B cell (primary cell): ENCODE data around the gene DRAP1. TPM values are rescaled to one million over a fixed set of nuclear protein-coding genes. Genes with fewer than 3 reads are reported as not detected.

Experiments used
- ATAC-seq: fragments of 200-7000 bp; cut with Tn5 transposase; one replicate; pipeline ENCODE4 v1.10.0; 2021; ENCODE audit warnings: low read depth, mild to moderate bottlenecking, moderate number of reproducible peaks, moderate library complexity
- CTCF ChIA-PET: fragments of 350-600 bp; sonication (Branson Sonifier 250); formaldehyde crosslinking; loops from one replicate; lab custom pipeline; 2021; ENCODE audit warnings: antibody characterized with exemption, inconsistent platforms; lab: Charles Lee
- POLR2A ChIA-PET: fragments of 350-600 bp; sonication (Branson Sonifier 250); formaldehyde crosslinking; loops from one replicate; lab custom pipeline; 2021; ENCODE audit warnings: antibody characterized with exemption; lab: Charles Lee
- DNase-seq: peaks from one replicate; pipeline ENCODE4 v3.0.0; 2013
- H2AFZ ChIP-seq: 2 replicates; pipeline ENCODE4 v1.6.1; 2012; ENCODE audit warnings: mild to moderate bottlenecking, low read depth, low read length; ENCODE audit not compliant: insufficient read depth, poor library complexity, severe bottlenecking
- H3K27ac ChIP-seq, 2 donors: 1 replicate in 1 of 2; 2 replicates in 1 of 2; pipeline ENCODE4 v1.5.1; 2012 to 2013; ENCODE audit warnings: low read length in 2 of 2, mild to moderate bottlenecking in 2 of 2, moderate library complexity in 1 of 2
- H3K27me3 ChIP-seq, 4 experiments: fragments of 200-600 bp in 1 of 4; sonication (generic) in 1 of 4; replicated peaks in 1 of 4; 1 replicate in 2 of 4; 2 replicates in 2 of 4; pipeline versions ENCODE4 v1.6.1 to v1.7.0; 2013 to 2016; ENCODE audit warnings: low read length in 3 of 4, mild to moderate bottlenecking in 2 of 4, mixed read lengths in 1 of 4, moderate library complexity in 1 of 4; ENCODE audit not compliant: insufficient read depth in 4 of 4, control insufficient read depth in 3 of 4; ENCODE audit errors: control extremely low read depth in 1 of 4
- H3K36me3 ChIP-seq, 2 experiments: replicated peaks in 1 of 2; 1 replicate in 1 of 2; 2 replicates in 1 of 2; pipeline versions ENCODE4 v1.6.1 to v1.7.1; 2013; ENCODE audit warnings: low read length in 1 of 2; ENCODE audit not compliant: insufficient read depth in 2 of 2, control insufficient read depth in 1 of 2; ENCODE audit errors: control extremely low read depth in 1 of 2, extremely low read depth in 1 of 2
- H3K4me1 ChIP-seq, 2 donors: fragments of 200-600 bp in 1 of 2; sonication (generic) in 1 of 2; 1 replicate in 1 of 2; 2 replicates in 1 of 2; pipeline versions ENCODE4 v1.5.1 to v1.6.1; 2013 to 2017; ENCODE audit warnings: low read length in 2 of 2; ENCODE audit not compliant: control insufficient read depth in 2 of 2, insufficient read depth in 2 of 2
- H3K4me2 ChIP-seq: replicated peaks from 2 replicates; pipeline ENCODE3; 2012; ENCODE audit warnings: mild to moderate bottlenecking, low read depth, low read length; ENCODE audit not compliant: poor library complexity, severe bottlenecking
- H3K4me3 ChIP-seq, 5 experiments: fragments of 200-600 bp in 1 of 5; sonication (generic) in 1 of 5; 1 replicate in 3 of 5; 2 replicates in 2 of 5; pipeline versions ENCODE4 v1.5.1 to v1.7.0; 2011 to 2016; ENCODE audit warnings: low read length in 4 of 5, mild to moderate bottlenecking in 4 of 5, low read depth in 2 of 5, control low read depth in 1 of 5, moderate library complexity in 1 of 5; ENCODE audit not compliant: insufficient read depth in 1 of 5; ENCODE audit errors: control extremely low read depth in 1 of 5, extremely low read depth in 1 of 5
- H3K79me2 ChIP-seq: fragments of 200-600 bp; sonication (generic); one replicate; pipeline ENCODE4 v1.6.0; 2016; ENCODE audit warnings: low read length; ENCODE audit not compliant: control insufficient read depth, insufficient read depth
- H3K9ac ChIP-seq: fragments of 200-600 bp; sonication (generic); 2 replicates; pipeline ENCODE4 v1.6.1; 2017; ENCODE audit warnings: mild to moderate bottlenecking, low read length, moderate library complexity
- H3K9me3 ChIP-seq, 3 donors: one replicate each; pipeline versions ENCODE4 v1.6.1 to v1.7.1; 2013; ENCODE audit warnings: low read length in 2 of 3; ENCODE audit not compliant: control insufficient read depth in 2 of 3, insufficient read depth in 1 of 3; ENCODE audit errors: control extremely low read depth in 1 of 3
- H4K20me1 ChIP-seq: 2 replicates; pipeline ENCODE4 v1.6.0; 2012; ENCODE audit warnings: mild to moderate bottlenecking, low read length; ENCODE audit not compliant: insufficient read depth, control insufficient read depth, poor library complexity, severe bottlenecking
- H3K27ac Mint-ChIP-seq: one replicate; pipeline ENCODE4 v1.8.0; 2021; ENCODE audit warnings: mixed read lengths
- H3K27me3 Mint-ChIP-seq: one replicate; pipeline ENCODE4 v1.8.0; 2021; ENCODE audit warnings: mixed read lengths
- H3K4me1 Mint-ChIP-seq: one replicate; pipeline ENCODE4 v1.8.0; 2021; ENCODE audit warnings: mixed read lengths
- H3K4me3 Mint-ChIP-seq: one replicate; pipeline ENCODE4 v1.8.0; 2021; ENCODE audit warnings: mixed read lengths
- H3K9me3 Mint-ChIP-seq: one replicate; pipeline ENCODE4 v1.8.0; 2022; ENCODE audit warnings: mixed read lengths; ENCODE audit not compliant: insufficient read depth
- EZH2 ChIP-seq: IDR thresholded peaks from 2 replicates; pipeline ENCODE4 v1.6.1; 2012; ENCODE audit warnings: borderline replicate concordance, low read depth, mild to moderate bottlenecking, moderate library complexity, low read length; ENCODE audit not compliant: insufficient read depth, poor library complexity, severe bottlenecking
- WGBS: methylation state at CpG from one replicate; pipeline ENCODE4 v1.1.5; 2013; ENCODE audit warnings: missing lambda C conversion rate; ENCODE audit not compliant: insufficient coverage; 5-methylcytosine and 5-hydroxymethylcytosine counted together
- intact Hi-C: fragments of 100-400 bp; cut with micrococcal nuclease; formaldehyde crosslinking; loops from one replicate; pipeline ENCODE4 v1.10.0; 2022
- polyA plus RNA-seq: library from polyadenylated mRNA; depleted of rRNA; stranded (reverse); fragments of >200 nt; gene quantifications from 2 replicates; pipeline ENCODE4 v1.2.3, GENCODE V29; 2012
- total RNA-seq, 2 donors: library from RNA; stranded (reverse); fragments of 120-200 nt in 1 of 2; gene quantifications; 1 replicate in 1 of 2; 2 replicates in 1 of 2; pipeline versions ENCODE4 v1.2.3 to v1.2.4, GENCODE V29; 2013 to 2022
- TF ChIP-seq, protein P1 (sequence below): fragments of 200-600 bp; IDR thresholded peaks from one replicate; pipeline ENCODE4 v1.8.0; 2022; ENCODE audit warnings: antibody characterized with exemption, mild to moderate bottlenecking

DRAP1 gene
- total and polyA plus RNA-seq, 2 donors (not counting 1 experiment from before 2014, with no cell fraction given): 71.7 to 83.9 TPM

- Histone ChIP-seq H3K4me3 (no peak overlapping the region), H3K4me1 (peaks cover 20% of the 10 kb centered on the region in 2 donors), H3K27ac (no peak overlapping the region), H2AFZ (no peak overlapping the region), H3K36me3 (no peaks in the 10 kb centered on the region), H3K4me2 (no peak overlapping the region), H3K27me3 (peaks cover 0 to 39% (median 16%) of the 10 kb centered on the region in 4 experiments), H3K79me2 (no peaks in the 10 kb centered on the region), H3K9ac (no peak overlapping the region), H3K9me3 (peaks cover 0 to 10% (median 0%) of the 10 kb centered on the region in 3 donors), H4K20me1 (no peaks in the 10 kb centered on the region)
- Mint-ChIP-seq H3K27ac (no peak overlapping the region), H3K4me3 (no peak overlapping the region), H3K4me1 (peaks cover 10% of the 10 kb centered on the region), H3K9me3 (no peaks in the 10 kb centered on the region), H3K27me3 (peaks cover 29% of the 10 kb centered on the region)
- POLR2A ChIA-PET: interaction anchor here (0.6 kb wide), 1 partner anchor 16 kb away, joined by 3 read pairs; the partner anchor contains the start of gene FIBP
- 98% methylated on average over 7 of the region's 8 CpGs for WGBS
- intact Hi-C loops: no loop called here
- DNase-seq (no peak), ATAC-seq (no peak)
- no peak for TF ChIP-seq EZH2
- TF ChIP-seq, protein P1, sequence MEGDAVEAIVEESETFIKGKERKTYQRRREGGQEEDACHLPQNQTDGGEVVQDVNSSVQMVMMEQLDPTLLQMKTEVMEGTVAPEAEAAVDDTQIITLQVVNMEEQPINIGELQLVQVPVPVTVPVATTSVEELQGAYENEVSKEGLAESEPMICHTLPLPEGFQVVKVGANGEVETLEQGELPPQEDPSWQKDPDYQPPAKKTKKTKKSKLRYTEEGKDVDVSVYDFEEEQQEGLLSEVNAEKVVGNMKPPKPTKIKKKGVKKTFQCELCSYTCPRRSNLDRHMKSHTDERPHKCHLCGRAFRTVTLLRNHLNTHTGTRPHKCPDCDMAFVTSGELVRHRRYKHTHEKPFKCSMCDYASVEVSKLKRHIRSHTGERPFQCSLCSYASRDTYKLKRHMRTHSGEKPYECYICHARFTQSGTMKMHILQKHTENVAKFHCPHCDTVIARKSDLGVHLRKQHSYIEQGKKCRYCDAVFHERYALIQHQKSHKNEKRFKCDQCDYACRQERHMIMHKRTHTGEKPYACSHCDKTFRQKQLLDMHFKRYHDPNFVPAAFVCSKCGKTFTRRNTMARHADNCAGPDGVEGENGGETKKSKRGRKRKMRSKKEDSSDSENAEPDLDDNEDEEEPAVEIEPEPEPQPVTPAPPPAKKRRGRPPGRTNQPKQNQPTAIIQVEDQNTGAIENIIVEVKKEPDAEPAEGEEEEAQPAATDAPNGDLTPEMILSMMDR: no peak
- CTCF ChIA-PET: no interaction called here
Observed at GRCh38 chr11:65903715-65904114, 15.5 kb upstream of the DRAP1 start.

DNA sequence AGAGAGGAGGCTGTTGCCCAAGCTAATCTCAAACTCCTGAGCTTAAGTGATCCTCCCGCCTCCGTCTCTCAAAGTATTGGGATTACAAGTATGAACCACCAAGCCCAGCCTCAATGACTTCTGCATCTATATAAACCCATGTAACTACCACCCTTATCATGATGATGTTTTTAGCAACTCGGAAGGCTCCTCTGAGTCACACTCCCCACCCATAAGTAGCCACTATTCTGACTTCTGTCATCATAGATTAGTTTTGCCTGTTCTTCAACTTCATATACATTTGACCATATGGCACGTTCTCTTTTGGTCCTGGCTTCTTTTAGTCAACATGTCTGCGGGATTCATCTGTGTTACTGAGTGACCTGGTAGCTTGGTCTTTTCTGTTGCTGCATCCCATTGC lies 12.6 kb upstream of the DRAP1 start:
- Histone ChIP-seq H3K27me3 (peaks cover 0 to 37% (median 10%) of the 10 kb centered on the region in 4 experiments), H3K9ac (no peak overlapping the region), H3K4me2 (no peak overlapping the region), H4K20me1 (no peaks in the 10 kb centered on the region), H3K4me1 (no peaks in the 10 kb centered on the region), H3K36me3 (no peaks in the 10 kb centered on the region), H3K9me3 (no peaks in the 10 kb centered on the region), H2AFZ (no peak overlapping the region), H3K79me2 (no peaks in the 10 kb centered on the region), H3K4me3 (no peak overlapping the region), H3K27ac (no peak overlapping the region)
- ChIA-PET CTCF (interaction anchor here (1.2 to 1.7 kb wide), 2 partner anchors 18 to 54 kb away, joined by 3 to 6 read pairs; partner anchors contain the start of gene FIBP), POLR2A (interaction anchor here (0.6 kb wide), 1 partner anchor 24 kb away, joined by 4 read pairs; no protein-coding TSS in a partner anchor)
- WGBS: 89% methylated on average over 4 of the region's 5 CpGs
- Mint-ChIP-seq H3K27me3 (peaks cover 39% of the 10 kb centered on the region), H3K4me1 (peaks cover 4% of the 10 kb centered on the region), H3K27ac (no peak overlapping the region), H3K9me3 (no peaks in the 10 kb centered on the region), H3K4me3 (no peak overlapping the region)
- ATAC-seq (no peak), DNase-seq (no peak)
- intact Hi-C loops: no loop called here
- TF ChIP-seq, protein P1: no peak
- no peak for TF ChIP-seq EZH2
